ENCODE results near the gene RIMBP2.
"Not testable (repeated sequence)": the region's sequence is repeated elsewhere in the genome, so short reads cannot be mapped to it uniquely, and the experiment has no call there.

Gene RIMBP2

DNA sequence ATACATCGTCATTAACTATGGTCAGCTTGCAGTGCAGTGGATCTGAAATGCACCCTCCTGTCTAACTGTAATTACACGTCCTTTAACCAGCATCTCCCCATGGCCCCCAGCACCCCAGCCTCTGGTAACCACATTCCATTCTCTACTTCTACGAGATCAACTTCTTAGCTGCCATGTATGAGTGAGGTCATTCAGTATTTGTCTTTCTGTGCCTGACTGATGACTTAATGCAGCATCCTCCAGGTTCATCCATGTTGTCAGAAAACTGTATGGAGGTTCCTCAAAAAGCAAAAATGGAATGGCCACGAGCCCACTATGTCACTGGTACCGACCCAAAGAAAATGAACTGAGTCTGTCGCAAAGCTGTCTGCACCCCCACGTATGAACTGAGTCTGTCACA lies 107.3 kb downstream of the RIMBP2 start:
- FAIRE-seq (no peak), DNase-seq (ENCODE audit: low spot score) (no peak)

DNA sequence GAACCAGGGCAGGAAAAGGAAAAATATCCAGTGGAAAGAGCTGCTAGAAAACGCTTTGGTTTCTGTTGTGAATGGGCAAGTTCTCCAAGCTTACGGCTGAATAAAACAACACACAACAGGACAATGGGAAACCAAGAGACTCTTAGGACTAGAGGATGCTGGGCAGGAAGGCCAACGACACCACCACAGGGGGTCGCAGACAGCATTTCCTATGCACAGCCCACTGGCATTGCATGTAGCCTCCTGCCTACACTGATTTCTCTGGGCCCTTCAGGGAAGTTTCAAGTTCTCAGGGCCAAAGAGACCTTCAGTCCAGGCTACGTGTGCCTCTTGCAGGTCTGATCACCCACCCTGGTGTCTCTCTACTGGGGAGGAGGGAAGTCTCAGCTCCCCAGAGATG lies 108.0 kb downstream of the RIMBP2 start:
- DNase-seq (ENCODE audit: low spot score): no peak
- no peak for FAIRE-seq

DNA sequence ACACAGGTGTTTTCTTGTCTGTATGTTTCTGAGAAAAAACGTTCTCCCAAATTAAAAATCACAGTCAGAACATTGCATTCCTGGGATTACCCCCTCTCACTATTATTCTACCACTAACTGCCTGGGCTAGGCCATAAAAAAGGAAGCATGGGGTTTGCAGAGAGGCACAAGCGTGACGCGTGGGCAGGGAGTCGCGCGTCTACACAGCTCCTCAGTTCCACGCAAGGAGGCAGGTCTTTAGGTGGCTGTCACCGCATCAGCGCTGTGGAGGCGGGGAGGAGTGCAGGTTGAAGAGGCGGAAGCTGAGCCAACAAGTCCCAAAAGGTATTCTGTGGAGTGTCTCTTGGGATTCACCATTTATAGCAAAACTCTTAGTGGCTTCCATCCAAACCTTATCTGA lies 109.9 kb downstream of the RIMBP2 start:
- no peak for DNase-seq (ENCODE audit: low spot score)
- FAIRE-seq: no peak

DNA sequence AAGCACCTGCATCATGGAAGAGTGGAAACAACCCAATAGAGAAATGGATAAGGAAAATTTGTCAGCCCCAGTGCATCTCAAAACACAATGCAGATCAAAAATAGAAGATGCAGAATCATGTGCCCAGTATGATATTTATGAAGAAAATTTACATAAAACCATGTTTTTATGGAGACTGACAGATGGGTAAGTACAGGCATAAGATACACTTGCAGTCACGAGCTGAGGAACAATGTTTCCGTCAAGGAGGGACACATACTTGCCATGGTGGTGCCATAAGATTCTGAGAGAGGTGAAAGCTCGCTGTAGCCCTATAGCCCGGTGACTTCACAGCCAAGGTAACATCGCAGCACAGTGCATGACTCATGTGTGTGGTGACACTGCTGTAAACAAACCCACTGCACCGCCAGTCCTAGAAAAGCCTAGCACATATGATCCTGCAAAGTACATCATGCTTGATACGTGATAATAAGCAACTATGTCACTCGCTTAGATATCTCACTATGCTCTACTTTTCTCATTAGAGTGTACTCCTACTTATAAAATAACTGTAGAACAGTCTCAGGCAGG lies 112.6 kb downstream of the RIMBP2 start:
- DNase-seq (ENCODE audit: low spot score) (no peak), FAIRE-seq (no peak)

DNA sequence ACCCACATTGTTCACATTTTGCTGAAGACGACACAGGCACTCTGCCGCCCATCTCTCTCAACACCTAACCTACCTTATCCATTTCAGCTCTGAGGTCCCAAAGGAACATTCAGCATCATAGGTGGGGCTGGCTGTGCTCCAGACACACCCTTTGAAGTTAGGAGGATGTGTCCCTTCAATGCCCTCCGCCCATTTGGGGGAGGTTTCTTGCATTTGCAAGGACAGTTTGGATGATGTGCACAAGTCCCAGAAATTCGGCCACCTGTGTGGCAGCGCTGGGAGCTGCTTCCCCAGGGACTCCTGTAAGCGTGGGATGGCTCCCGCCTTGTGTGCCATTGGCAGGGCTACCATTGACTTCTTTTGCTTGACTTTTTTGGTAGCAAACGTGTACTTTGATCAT lies 113.8 kb downstream of the RIMBP2 start:
- FAIRE-seq (no peak), DNase-seq (ENCODE audit: low spot score) (no peak)

DNA sequence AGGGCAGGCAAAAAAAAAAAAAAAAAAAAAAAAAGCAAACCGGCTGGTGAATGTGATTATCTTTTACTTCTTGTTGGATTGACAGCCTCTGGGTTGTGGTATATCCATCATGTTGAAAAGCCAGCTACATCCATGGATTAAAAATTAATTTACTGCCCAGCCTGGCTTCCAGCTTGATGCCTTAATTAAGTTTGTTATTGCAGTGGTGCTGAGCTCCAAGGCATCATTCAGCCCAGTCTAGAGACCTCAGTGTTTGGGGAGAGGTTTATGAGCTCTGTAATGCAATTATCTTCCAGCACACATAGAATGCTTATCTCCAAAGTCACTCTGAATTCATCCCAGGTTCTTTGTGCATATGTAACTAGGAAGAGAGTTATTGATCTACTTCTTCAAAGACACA lies 114.8 kb downstream of the RIMBP2 start:
- FAIRE-seq (no peak), DNase-seq (ENCODE audit: low spot score) (no peak)

DNA sequence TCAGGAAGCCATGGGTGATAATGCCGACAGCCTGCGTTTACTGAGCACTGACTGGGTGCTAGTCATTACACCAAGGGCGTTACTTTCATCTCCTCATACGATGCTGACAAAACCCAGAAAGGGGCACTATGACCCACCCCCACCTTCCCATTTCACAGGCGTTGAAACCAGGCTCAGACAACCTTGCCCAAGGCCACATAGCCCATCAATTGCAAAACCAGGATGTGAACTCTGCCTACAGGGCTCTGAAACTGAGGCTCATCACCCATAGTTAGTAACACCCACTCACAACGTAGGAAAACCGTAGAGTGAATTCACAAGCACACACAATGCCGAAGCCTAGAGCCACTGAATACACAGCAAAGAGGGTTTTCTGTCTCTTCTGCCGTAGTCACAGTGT lies 119.9 kb downstream of the RIMBP2 start:
- DNase-seq (ENCODE audit: low spot score): no peak
- no peak for FAIRE-seq

DNA sequence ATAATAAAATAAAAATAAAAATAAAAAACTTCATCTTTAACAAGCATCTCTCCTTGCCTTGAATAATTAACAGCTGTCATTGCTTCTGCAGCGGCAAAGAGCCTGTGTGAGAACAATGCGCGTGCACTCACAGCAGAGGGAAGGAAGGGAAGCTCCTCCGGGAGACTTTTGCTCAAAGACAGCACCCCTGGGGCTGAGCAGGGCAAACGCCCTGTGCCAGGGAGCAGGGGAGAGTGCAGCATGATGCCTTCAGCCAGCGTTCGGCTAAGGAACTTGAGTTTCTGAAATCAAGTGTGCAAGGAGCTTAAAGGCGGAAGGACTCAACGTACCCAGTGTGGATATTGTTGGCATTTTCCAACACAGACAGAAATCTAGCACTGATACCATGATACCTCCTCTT lies 120.5 kb downstream of the RIMBP2 start:
- FAIRE-seq: no peak
- DNase-seq (ENCODE audit: low spot score): no peak

DNA sequence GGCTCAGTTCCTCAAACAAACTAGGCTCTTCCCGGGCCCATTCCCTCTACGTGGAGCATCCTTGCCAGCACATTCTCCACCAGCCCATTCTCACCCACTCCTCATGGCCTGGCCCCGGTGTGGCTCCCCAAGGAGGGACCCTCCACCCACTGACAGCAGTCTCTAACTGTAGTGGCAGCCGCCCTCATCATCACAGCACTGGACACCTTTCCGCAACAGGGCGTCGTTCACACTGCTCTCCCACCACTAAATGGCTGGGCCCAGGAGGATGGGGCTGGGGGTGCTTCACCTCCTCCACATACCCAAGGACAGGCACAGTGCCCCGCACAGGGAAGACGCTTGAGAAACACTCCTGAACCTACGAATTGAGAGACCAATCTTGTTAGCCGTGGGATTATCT lies 123.0 kb downstream of the RIMBP2 start:
- no peak for FAIRE-seq
- no peak for DNase-seq (ENCODE audit: low spot score)

DNA sequence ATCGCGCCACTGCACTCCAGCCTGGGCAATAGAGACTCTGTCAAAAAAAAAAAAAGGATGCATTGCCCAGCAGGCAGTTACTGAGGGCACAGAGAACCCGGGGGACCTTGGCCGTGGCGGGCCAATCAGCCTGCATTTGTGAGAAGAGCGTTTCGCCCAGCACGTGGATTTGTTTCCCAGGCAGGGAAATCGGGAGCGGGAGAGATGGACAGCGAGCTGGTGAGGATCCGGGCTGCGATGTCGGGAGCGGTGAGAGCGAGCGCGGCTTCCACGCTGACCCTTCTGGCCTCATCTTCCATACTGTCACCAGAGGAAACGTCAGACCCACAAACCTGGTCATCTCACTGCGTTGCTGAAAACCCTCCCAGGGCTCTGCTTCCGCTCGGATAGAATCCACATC lies 123.5 kb downstream of the RIMBP2 start:
- FAIRE-seq (no peak), DNase-seq (ENCODE audit: low spot score) (no peak)

DNA sequence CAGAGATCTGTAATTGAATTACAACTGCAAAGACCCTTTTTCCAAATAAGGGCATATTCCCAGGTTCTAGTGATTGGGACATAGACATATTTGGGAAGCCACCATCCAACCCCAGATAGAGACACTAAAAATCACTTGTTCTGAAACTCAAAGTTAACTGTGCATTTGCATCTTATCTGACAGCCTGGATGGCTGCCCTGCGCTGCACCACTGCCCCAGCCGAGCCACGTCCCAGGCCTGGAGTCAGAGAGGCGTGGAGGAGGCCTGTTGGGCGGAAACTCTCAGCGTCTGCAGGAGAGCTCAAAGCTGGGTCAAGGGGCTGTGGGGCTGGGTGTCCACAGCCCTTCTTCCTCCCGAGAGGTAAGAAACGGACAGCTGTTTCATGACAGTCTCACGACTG lies 124.4 kb downstream of the RIMBP2 start:
- no peak for FAIRE-seq
- no peak for DNase-seq (ENCODE audit: low spot score)

DNA sequence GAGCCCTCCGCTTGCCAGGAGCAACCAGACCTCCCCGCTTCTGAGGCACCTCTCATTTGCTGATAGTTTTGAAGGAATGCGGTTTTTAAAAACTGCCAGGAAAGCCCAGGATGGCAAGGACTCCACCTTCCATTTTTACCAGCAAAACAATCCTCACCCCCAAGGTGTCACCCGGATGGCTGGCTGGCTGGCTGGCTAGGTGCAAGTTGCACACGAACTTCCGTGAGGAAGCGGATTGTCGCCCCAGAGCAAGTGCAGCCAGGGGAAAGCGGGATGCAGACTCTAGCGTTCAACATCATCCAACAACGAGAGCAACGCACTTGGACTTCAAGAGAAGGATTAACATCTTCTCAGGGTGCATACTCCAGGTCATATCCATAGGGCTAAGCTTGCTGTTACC lies 125.4 kb downstream of the RIMBP2 start:
- FAIRE-seq (no peak), DNase-seq (ENCODE audit: low spot score) (no peak)

DNA sequence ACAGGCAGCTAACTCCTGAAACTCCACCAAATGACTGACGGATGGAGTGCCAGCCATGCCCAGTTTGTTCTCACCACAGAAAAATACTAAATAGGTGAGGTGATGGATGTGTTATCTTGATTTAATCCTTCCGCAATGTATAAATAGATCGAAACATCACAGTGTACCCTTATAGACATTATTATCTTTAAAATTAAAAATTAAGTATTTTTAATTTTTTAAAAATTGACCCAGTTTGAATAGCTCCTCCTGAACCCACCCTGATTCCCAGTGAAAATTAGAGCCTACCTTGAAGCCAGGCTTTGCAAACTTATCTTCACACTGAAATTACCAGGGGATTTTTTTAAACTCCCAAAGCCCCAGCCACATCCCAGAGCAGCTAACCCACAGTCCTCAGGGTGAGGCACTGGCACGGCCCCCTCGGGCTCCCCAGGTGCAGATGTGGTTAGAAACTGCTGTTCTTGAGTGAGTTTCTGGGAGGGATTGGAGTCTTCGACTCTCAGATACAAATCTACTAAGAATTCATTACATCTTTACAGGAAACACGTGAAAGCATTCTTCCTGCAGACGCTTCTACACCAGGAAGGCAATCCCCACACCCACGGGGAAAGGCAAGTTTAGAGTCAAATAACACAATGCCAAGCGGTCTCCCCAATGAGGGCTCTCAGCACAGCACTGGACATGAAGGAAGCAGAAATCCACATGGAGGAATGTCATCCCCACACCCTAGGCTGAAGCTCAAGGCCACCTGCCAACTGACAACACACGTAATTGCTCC lies 126.4 kb downstream of the RIMBP2 start:
- DNase-seq (ENCODE audit: low spot score) (no peak), FAIRE-seq (no peak)

DNA sequence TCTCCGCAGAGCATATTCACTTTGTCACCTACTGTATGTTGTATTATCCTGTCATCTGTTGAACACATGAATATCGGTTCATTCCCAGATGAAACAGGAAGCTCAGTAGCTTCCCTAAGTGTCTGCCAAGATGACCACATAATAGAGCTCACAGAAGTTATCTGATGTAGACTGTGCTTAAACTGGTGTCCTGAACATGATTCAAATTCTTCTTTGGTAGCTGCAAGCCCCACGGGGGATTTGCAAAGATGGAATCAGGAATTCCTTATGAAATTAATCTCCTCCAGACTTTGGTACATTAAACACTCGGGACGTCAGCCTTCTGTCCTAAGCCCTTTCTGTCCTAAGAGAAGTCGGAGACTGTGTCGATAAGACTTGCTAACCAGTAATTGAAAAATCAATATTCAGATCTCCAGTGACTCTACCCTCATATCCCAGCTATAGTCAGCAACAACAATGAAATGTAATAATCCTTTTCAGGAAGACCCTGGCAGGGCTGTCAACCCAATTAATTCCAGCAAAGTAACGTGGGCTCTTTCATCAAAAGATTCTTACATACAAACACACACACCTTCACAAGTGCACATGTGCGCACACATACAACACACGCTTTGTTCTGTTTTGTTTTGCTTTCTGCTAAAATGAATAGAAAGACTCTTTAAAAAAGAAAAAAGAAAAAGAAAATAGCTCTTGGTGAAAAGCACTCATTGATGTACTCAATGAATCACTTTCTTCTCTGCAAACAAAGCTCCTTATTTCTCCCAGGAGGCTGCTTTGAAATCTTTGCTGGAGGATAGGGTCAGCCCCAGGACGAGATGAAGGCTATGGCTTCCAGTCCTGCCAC lies 127.2 kb downstream of the RIMBP2 start:
- FAIRE-seq (no peak), DNase-seq (ENCODE audit: low spot score) (no peak)

DNA sequence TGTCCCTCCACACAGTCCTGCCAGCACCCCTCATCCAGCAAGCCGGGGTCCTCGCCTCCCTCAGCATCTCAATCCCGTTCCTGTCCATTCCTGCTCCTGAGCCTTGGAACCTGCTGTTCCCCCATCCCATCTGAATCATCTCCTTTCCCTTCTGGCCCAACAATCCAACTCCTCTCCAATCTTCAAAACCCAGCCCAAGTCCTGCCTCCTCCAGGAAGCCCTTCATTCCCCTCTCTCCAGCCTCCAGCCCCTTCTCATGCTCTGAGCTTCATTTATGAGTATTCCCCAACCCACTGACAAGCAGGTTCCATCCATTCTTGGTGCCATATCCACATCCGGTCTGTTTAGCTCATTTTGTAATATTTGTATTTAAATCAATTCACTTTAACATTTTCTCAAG lies 128.1 kb downstream of the RIMBP2 start:
- FAIRE-seq (no peak), DNase-seq (ENCODE audit: low spot score) (no peak)

DNA sequence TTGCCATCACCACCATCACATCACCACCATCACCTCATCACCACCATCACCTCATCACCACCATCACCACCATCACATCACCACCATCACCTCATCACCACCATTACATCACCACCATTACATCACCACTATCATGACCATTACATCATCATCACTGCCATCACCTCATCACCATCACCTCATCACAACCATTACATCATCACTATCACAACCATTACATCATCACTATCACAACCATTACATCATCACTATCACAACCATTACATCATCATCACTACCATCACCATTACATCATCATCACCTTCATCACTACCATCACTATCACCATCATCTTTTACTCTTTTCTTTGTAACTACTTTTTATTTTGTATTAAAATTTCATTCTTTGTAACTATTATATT lies 131.6 kb downstream of the RIMBP2 start:
- FAIRE-seq: not testable (repeated sequence)

DNA sequence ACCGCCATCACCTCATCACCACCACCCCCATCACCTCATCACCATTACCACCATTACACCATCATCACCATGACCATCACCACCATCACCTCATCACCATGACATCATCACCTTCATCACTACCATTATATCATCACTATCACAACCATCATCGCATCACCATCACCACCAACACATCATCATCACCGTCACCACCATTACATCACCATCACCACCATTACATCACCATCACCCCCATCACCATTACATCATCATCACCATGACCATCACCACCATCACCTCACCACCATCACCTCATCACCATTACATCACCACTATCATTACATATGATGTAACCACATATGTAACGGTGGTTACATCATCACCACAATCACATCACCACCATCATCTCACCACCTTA lies 132.3 kb downstream of the RIMBP2 start:
- DNase-seq (ENCODE audit: low spot score) (no peak), FAIRE-seq (no peak)

More for the DNA sequence above, 131.6 kb downstream of the RIMBP2 start:
- DNase-seq (ENCODE audit: low spot score): not testable (repeated sequence)

DNA sequence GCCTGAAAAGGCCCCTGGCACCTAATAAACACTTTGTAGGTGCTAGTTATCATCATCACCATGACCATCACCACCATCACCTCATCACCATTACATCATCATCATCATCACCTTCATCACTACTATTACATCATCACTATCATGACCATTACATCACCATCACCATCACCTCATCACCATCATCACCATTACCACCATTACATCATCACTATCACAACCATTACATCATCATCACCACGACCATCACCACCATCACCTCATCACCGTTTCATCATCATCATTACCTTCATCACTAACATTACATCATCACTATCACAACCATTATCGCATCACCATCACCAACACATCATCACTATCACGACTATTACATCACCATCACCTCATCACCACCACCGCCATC lies 132.8 kb downstream of the RIMBP2 start:
- DNase-seq (ENCODE audit: low spot score) (no peak), FAIRE-seq (no peak)

DNA sequence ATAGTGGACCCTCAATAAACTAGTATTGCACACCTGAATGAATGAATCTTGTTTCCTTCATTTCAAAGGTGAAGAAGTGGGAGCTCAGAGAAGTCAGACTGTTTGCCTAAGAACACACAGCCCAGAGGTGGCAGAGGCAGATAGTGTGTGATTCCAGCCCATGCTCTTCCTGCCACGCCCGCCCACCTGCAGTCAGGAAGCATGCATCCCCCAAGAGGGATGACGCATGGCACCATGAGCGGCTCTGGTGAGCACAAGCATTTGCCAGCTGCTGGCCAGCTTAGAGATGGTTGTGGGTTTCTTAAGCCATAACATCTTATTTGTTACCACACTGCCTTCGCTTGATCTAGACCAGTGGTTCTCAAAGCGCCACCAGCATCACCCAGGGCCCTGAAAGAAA lies 133.8 kb downstream of the RIMBP2 start:
- DNase-seq (ENCODE audit: low spot score): no peak
- FAIRE-seq: no peak

DNA sequence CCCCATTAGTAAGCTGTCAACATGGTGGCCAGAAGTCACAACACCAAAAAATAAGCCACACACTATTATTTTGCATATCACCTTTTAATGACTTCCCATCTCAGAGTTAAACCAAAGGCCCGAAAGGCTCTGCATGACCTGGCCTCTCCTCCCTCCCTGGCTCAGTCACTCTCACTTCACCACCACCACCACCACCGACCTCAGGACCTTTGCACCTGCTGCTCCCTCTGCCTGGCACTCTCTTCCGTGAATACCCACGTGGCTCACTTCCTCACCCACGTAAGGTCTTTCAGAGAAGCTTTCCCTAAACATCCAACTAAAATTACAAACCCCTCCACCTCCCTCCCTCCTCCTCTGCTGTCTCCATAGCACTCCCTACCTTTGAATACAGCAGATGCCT lies 134.3 kb downstream of the RIMBP2 start:
- FAIRE-seq: no peak

DNA sequence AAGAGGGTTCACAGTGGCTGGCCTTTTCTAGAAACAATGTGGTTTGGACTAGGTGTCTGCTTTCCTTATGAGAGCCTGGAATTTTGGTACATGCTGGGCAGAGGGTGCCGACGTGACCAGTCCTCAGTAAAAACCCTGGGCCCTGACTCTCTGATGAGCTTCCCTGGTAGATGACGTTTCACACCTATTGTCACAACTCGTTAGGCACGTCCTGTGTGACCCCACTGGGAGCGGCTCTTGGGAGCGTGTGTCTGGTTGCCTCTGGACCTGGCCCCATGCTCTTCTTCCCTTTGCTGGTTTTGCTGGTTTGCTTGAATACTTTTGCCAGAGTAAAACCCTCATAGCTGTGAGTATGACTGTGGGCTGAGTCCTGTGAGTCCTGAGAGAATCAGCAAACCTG lies 136.9 kb downstream of the RIMBP2 start:
- no peak for DNase-seq (ENCODE audit: low spot score)
- no peak for FAIRE-seq

More for the DNA sequence above, 134.3 kb downstream of the RIMBP2 start:
- DNase-seq (ENCODE audit: low spot score): no peak

DNA sequence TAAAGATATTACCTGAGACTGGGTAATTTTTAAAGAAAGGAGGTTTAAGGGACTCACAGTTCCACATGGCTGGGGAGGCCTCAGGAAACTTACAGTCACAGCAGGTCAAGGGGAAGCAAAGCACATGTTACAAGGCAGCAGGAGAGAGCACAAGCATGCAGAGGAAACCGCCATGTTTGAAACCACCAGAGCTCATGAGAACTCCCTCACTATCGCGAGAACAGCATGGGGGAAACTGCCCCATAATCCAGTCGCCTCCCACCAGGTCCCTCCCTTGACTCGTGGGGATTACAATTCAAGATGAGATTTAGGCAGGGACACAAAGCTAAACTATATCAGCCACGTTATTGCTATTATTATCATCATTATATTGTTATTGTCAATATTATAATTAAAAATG lies 138.7 kb downstream of the RIMBP2 start:
- FAIRE-seq: no peak
- no peak for DNase-seq (ENCODE audit: low spot score)
